DMS 273 treated with DMSO at 0.1 percent for 48 hours (cell line): ENCODE data around the gene MYO19.
"Not testable (repeated sequence)": the region's sequence is repeated elsewhere in the genome, so short reads cannot be mapped to it uniquely, and the experiment has no call there.

Experiments
- DNase-seq: peaks from one replicate; lab custom pipeline; 2025; lab: John Stamatoyannopoulos, UW

The MYO19 gene

GRCh38 chr17:36498560-36499300 is 35.9 kb downstream of the MYO19 start:
- DNase-seq = no peak

DNA sequence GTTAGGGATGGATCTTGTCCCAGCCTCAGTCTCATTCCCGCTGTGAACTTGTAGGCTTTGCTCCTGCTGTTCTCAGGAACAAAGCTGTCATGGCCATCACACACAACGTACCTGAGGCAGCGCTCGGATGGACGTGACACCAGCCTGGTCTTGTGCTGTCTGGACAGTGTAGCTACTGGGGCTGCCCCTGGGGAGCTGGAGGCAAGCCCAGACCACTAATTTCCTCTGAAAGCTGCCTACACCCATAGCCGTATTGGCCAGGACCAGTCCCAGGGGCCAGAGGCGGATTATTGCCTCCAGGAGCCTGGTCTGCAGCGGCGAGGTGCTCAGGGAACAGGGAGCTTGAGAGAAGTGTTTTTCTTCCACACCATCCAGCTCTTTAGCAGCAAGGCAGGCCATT is 36.5 kb downstream of the MYO19 start:
- no peak for DNase-seq

DNA sequence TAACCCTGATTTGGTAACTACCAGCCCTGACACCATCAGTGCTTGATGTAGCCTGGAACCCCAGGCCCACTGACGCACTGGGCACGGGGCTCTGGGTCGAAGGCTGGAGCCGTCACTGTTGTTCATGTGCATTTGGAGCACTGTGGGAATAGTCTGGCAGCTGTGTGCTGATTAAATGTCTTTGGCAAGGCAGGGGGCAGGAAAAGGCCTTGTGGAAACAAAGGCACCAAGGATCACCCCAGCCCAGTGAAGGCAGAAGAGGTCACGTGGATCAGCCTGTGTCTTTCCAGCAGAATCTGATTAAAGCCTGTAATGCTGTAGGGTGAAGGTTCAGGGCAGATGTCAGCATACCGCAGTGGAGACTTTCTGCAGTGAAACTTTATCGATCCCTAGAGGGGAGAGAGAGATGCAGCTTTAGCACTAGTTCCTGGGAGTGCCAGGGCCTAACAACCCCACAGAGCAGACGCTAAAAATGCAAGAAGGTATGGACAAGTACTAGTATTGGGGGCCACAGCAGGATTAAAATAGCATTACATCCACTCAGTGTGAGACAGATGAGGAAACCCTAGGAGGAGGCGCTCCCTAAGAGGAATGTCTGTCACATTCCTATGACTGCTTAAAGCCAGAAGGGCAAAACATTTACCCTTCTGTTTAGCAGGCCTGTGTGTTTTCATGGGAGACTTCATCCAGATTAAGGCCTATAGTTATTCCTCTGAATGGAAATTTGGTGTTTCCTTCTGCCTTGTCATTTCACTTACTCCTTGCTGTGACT is 38.5 kb downstream of the MYO19 start:
- DNase-seq = no peak

GRCh38 chr17:36495076-36495578 is 39.5 kb downstream of the MYO19 start:
- no peak for DNase-seq

DNA sequence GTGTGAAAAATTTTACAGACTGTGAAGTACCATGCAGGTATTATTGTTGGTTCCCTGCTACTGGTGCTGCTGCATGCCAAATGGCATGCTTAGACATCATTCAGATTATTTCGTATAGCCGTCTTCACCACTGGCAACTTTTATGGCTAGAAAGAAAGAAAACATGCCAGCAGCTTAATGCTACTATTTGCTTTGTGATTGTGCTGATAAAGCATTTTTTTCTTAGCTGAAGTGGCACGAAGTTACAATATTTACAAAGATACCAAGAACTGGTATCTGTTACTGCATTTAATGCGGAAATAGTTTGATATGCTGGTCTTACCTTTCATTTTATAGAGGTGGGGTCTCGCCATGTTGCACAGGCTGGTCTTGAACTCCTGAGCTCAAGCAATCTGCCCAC is 40.0 kb downstream of the MYO19 start:
- DNase-seq = no peak

- DNase-seq = no peak
Measured at GRCh38 chr17:36493956-36494355, 40.7 kb downstream of the MYO19 start.

- peak; percentile 85 for DNase-seq
Measured at GRCh38 chr17:36486204-36487194, 48.2 kb downstream of the MYO19 start, which contains the start of gene ZNHIT3. ZNHIT3 (plus strand) TSS chr17:36486681; CDS start chr17:36486700, 19 bp downstream.

DNA sequence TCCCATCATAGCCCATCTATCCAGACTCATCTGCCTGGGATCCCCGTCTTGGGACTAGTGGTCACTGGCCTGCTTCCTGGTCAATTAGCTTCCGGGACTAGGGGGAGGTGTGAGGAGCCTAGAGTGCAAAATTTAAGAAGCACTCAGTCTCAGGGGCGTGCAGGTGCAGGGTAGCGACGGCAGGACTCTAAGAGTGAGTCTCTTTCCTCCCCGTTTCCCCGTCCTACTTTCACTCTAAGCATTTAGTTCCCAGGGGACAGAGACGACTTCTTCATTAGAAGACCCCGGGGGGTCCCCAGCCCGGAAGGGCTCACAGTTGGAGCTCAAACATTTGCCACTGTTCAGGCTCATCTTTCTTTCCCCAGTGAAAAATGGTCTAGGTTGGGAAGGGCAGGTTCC is 48.9 kb downstream of the MYO19 start:
- DNase-seq = no peak

DNA sequence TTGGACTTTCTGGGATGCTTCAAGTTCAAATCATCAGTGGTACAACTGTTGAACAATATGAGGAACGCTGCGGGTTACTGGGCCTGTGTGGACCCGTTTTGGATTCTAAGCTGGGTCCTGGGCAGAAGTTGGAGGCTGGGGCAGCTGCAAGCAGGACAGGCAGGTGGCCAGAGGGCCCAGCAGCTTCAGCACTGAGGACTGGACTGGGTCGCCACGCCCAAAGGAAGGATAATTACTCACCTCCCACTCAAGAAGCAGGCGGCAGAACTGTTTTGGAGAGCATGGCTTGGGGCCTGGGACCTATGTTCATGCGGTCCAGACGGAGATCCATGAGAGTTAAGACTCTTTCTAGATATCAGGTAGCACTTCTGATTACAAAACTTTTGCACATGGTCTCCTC is 49.6 kb downstream of the MYO19 start:
- no peak for DNase-seq

DNA sequence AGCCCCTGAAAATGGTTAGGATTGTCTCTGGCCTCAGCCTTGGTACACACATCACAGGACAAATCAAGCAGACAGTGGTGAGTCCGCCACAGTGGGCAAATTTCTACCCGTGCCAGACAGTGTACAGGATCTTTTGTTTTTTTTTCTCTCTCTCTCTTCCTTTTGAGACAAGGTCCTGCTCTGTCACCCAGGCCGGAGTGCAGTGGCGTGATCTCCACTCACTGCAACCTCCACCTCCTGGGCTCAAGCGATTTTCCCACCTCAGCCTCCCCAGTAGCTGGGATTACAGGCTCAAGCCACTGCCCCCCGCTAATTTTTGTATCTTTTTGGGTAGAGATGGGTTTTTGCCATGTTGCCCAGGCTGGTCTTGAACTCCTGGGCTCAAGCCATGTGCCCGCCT is 50.6 kb downstream of the MYO19 start:
- DNase-seq = not testable (repeated sequence)

GRCh38 chr17:36482611-36483504 is 51.8 kb downstream of the MYO19 start:
- DNase-seq = peak; percentile 21

GRCh38 chr17:36481829-36482228 is 52.8 kb downstream of the MYO19 start:
- no peak for DNase-seq

DNA sequence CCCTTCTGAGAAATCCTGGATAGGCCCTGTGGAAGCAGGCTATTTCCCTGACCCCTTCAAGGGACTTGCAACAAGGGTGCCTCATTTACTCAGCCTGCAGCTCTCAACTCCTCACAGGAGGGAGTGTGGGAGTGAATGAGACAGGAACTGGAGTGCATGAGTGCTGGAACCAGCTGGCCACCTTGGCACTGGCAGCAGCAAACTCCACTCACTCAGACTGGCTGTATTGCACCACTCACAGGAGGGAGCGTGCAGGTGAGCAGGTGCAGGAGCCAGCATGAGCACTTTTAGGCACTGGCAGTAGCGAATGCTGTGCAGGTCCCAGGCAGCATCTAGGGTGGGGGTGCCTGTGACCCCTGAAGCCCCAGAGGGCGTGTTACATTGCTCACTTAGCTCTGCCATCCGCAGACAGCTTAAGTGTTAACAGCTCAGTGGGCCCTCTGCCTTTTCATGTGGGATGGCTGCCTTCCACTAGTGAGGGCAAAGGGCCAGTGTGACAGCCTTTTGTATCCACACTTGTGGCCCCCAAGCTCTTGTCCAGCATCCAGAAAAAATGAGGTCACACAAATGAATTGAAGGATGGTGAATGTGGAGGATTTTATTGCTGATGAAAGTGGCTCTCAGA is 59.2 kb downstream of the MYO19 start:
- no peak for DNase-seq

GRCh38 chr17:36474571-36474970 is 60.1 kb downstream of the MYO19 start:
- no peak for DNase-seq

- no peak for DNase-seq
Measured at GRCh38 chr17:36470499-36470898, 64.2 kb downstream of the MYO19 start.

DNA sequence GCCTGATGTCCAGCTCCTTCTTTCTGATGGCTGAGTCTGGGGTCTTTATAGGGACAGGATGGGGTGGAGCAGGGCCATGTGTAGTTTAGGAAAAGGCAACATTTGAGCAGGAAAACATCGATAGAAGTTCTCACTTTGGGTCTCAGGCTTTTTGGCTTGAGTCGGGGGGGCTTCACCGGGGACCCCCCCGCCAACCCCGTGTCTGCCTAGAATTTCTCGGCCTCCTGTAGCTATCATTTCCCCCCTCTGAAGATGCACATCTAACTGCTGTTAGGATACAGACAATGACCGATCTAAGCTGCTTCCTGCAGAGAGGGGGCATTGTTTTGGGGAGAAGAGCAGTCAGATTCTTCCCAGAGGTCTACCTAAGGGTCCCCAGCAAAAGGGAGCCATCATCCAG is 64.9 kb downstream of the MYO19 start:
- DNase-seq = no peak

DNA sequence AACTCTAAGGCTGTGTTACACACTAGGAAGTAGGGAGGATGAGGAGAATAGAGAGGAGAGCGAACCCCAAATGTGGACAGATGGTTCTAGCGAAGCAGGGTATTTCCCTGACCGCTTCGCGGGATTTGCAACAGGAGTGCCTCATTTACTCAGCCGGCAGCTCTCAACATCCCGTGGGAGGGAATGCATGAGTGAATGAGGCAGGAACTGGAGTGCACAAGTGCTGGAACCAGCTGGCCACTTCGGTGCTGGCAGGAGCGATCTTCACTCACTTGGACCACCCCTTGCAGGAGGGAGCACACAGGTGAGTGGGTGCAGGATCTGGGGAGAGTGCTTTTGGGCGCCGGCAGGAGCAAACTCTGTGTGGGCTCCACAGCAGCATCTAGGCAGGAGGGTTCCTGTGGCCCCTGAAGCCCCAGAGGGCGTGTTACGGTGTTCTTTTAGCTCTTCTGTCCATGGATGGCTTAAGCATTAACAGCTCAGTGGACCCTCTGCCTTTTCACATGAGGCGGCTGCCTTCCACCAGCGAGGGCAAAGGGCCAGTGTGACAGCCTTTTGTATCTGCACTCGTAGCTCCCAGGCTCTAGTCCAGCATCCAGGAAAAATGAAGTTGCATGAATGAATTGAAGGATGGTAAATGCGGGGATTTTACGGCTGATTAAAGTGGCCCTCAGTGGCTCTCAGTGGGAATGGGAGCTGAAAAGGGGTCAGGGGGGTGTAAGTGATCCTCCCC is 65.6 kb downstream of the MYO19 start:
- no peak for DNase-seq

GRCh38 chr17:36464765-36465088 is 69.9 kb downstream of the MYO19 start:
- DNase-seq = no peak

DNA sequence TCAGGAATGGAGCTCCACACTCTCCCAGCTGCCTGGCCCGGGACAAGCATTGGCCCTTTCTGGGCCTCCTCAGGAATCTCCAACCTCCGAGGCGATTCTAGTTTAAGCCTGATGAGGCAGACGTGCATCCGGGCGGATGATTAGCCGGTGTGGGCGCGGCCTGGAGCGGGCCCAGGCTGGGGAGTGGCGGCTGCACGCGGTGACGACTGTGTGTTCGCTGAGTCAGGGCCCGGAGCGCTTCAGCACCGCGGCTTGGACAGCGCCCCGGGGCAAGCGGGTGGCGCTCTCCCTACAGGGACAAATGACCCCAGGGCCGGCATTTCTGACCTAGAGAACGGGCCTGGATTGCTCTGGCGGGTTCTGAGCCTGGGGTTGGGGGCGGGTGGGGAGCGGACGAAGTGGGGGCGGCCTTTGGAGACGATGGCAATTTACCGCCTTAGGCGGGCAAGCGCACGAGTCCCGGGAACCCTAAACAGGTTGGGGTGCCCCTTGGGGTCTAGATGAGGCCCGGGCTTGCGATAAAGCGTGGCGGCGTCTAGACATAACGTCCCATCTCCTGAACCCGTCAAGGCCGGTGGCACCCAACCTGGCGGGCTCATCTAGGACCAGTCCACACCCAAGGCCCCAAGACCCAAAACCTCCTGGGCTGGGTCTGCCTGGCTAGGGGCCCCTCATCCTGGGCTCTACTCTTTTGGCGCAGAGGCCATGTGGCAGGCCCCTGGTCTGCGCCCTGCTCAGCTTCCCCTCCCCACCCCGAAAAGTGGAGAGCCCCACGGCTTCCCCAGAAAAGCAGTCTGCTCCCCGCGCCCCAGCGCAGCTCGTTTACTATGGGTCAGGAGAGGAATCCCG is 70.5 kb downstream of the MYO19 start:
- DNase-seq = no peak
